ENCODE results near the gene COMT.

COMT gene

DNA sequence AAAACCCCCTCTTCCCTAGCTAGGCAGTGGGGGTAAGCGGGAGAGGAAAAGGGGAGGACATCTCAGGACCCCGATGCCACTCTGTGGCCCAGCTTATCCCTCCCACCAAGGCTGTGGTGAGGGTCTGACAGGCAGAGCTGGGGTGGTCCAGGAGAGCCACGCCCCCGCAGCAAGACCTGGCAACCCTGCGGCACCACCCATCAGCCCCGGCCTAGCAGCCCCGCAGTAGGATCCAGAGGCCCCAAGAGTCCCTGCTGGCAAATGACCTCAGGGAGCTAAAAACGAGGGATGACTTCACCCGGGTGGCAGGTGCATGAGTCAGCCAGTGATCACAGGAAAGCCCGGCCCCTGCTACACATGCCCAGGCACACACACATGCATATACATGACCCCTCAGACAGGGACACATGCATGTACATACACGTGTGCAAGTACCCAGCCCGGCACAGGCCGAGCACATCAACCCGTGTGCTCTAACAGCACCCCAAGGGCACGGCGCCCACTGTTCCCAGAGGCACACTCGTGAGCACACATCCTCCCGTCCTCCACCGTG is 42.7 kb downstream of the COMT start:
- no peak for FAIRE-seq

- no peak for FAIRE-seq
Measured at GRCh38 chr22:19984851-19985811, 43.6 kb downstream of the COMT start.

DNA sequence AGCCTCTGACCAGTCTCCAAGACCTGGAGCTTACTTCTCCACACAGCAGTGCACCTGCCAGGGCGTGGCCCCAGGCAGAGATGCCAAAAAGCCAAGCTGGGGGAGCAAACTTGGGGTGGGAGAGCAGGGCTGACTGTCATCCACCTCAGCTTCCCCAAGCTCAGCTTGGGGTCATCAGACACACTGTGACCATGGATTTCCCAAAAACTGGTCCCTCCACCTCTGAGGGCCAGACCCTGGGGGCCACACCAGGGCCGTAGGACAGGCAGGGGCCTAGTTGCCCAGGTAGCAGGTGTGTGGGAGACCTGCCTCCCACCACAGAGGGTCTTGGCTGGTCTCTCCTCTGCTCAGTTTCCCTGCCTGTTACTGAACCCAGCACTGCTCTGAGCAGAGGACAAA is 44.4 kb downstream of the COMT start:
- no peak for FAIRE-seq

DNA sequence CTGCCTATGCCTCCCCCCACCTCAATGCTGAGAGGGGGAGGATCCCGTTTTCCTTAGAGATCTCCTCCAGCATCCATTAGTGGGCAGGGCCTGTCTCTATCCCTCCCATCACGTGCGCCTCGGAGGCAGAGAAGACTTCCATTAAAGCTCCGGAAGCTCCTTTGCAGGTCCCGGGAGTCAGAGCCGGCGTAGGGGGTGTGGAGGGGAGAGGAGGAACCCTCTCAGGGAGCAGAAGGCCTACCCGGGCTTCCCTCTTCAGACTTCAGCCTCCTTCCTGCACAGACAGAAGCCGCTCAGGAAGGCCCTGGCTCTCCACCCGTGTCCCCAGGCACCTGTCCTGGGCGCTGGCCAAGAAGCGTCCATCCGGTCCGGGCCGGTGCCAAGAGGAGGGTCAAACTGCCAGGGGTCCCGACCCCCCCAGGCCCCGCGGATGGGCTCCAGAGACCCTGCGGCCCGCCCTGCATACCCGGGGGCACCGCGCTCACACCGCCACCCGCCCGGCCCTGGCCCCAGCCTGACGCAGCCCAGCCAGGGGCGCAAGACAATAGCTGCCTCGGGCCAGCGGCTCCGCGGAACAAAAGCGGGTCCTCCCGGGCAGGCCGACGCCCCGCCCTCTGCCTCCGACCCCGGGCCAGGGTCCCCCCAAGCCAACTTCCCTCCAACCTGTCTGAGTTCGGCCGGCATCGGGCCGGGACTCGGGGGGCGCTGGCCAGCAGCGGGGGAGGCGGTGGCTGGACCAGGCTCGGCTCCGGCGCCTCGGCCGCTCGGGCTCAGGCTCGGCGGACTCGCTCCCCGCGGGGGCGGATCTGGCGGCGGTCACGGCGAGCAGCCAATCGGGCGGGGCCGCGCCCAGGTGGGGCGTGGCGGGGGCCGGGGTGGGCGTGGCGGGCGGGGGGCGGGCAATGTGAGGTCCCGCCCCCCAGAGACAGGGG is 45.1 kb downstream of the COMT start:
- peak; percentile 52 for FAIRE-seq

GRCh38 chr22:19987394-19988306 is 46.1 kb downstream of the COMT start:
- no peak for FAIRE-seq

GRCh38 chr22:19988331-19988808 is 46.8 kb downstream of the COMT start:
- FAIRE-seq = no peak

DNA sequence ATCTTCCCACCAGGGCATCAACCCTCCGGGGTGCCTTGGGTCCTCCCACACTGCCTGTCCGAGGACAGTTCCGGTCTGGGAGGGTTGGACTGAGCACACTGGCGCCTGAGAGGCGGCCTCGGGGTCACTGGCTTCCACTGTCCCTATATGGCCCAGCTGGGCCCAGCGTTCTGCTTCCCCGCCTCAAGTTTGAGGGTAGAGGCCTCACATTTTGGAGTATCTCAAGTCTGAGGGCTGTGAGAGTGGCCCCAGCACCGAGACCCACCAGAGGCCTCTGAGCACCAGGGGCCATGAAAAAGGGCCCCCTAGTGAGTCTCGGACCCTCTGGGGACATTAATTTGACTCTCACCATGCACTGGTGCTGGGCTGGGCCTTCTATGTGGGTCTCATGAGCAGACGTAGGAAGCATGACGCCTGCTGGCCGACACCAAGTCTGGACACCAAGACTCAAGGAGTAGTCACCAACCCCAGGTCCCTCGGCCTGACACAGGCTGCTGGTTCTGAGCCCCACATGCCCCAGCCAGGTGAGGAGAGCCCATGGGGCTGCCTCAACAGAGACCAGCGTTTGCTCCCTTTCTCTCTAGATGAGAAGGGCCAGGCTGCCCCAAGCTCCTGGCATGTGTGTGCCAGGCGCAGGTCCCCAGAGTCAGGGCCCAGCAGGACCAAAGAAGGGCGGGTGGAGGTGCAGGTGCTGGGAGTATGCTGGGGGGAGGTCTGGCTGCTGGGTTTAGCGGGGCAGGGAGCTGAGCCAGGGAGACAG is 47.6 kb downstream of the COMT start:
- no peak for FAIRE-seq

- no peak for FAIRE-seq
Measured at GRCh38 chr22:19989725-19990067, 48.1 kb downstream of the COMT start.

DNA sequence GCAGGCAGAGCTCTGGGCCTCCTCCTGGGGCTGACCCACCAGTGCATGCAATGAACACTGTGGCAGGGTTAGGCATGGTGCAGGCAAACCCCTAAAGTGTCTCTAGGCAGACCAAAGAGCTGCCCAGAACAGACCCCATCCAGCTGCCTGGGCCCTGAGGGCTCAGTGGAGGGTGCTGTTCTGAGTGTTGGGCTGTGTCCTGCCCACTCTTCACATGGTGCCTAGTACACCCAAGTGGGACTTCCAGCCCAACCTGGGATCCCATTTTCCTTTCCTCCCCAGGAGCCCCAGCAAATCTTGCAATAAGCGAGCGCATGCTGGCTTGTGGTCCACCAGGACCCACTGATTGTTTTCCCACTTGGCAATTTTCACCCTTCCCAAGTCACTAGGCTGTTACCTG is 48.6 kb downstream of the COMT start:
- no peak for FAIRE-seq

GRCh38 chr22:19990609-19991394 is 49.2 kb downstream of the COMT start:
- no peak for FAIRE-seq

DNA sequence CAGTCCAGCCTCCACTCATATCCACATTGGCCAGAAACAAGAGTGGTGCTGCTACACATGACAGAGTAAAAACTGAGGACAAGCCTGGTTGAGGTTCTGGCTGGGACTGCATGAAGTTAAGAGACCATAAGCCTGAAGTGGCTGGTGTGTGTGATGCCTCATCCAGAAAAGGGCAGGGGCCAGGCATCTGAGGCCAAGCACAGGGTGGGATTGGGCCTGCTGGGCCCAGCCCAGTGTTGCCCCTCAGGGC is 49.7 kb downstream of the COMT start:
- FAIRE-seq = no peak

DNA sequence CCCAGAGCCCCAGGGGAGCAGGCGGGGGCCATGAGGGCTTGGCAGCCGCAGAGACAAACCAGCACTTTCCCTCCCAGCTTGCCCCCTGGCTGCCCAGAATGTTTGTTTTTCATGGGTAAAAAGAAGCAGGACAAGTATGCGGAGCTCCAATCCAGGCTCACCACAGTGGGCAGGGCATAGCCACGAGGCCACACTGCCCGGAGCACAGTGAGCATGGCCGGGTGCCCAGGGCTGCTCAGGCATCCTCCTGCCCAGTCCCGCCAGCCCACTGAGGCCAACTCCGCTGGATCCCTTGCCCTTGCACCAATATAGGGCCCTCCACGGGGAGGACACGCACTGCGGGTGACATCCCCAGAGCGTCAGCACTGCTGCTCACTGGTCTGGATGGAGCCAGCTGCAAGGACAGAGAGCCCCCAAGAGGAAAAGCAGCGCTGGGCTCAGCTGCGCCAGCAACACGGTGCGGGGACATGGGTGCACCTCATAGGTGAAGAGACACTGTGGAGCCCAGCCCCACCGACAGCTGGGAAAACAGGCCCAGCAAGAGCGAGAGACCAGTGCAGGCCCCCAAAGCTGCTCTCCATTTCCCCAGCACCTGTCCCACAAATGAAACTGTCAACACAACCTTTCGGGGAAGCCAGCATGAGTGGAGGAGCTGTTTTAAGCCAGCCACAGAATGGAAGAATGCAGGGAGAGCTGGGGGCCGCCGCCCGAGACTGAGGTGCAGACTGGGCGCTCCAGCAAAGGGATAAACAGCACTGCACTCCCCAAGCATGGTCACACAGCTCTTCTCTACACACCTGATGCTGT is 50.3 kb downstream of the COMT start:
- FAIRE-seq = no peak

DNA sequence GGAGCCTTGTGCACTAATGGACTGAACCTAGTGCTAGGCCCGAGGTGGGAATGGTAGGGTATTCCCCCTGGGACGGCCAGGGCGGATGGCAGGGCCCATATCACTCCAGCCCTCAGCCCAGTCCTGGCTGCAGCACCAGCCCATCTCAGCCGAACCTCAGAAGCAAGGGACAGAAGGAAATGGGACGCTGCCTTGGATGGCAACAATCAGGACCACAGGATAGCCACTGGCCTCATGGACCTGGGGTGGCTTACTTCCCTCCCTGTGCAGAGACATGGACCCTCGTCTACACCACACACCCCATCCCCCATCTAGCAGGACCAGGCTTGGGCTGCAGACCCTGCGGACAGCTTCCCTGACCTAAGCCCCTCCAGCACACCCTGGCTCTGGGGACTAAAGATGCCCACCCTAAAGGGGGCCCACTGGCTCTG is 50.9 kb downstream of the COMT start:
- FAIRE-seq = no peak

DNA sequence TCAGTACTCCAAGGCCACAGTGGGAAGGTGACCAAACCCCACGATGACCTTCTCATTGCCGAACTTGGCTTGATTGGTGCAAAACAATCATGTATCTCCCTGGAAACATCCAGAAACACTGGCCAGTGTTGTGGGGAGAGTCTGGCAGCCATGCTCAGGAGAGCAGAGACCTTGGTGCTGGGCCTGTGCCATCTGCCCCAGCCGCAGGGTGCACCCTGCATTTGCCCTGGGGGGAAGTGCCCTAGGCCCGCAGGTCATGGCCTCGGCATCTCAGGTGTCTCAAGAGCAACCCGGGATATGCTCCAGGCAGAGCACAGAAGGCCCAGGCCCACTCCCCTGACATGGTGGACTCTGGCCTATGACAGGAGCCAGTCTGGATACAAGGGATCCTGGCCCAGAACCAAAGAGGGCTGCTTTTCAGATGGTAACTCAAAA is 51.4 kb downstream of the COMT start:
- no peak for FAIRE-seq

- FAIRE-seq = no peak
Measured at GRCh38 chr22:19993926-19994325, 52.4 kb downstream of the COMT start.

DNA sequence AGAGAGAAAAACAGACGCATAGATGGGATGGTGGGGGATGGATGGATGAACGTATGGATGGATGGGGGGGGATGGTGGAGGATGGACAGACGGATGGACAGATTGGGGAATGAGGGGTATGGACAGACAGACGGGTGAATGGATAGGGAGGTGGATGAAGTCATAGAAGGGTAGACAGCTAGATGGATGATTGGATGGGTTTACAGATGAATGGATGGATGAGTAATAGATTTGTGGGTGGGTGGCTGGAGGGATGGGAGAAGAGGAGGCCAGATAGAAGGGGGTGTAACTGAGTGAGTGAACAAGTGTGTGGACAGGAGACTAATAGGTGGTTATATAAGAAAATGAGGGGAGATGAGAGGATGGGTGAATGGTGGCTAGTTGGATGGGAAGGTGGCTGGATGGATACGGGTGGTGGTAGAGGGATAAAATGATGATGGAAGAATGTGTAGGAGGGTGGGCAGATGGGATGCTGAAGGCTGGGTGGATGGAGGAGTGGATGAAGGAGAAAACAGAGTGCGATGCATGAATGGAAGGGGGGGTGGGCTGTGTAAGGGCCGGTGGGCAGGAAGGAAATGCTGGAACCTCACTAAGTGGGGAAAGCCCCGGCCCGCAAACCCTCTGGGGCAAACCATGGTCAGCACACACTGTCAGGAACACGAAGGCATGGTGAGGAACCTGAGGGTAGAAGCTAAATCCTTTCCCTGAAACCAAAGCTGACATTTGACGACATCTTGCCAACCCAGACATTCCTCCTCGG is 53.5 kb downstream of the COMT start:
- FAIRE-seq = no peak

DNA sequence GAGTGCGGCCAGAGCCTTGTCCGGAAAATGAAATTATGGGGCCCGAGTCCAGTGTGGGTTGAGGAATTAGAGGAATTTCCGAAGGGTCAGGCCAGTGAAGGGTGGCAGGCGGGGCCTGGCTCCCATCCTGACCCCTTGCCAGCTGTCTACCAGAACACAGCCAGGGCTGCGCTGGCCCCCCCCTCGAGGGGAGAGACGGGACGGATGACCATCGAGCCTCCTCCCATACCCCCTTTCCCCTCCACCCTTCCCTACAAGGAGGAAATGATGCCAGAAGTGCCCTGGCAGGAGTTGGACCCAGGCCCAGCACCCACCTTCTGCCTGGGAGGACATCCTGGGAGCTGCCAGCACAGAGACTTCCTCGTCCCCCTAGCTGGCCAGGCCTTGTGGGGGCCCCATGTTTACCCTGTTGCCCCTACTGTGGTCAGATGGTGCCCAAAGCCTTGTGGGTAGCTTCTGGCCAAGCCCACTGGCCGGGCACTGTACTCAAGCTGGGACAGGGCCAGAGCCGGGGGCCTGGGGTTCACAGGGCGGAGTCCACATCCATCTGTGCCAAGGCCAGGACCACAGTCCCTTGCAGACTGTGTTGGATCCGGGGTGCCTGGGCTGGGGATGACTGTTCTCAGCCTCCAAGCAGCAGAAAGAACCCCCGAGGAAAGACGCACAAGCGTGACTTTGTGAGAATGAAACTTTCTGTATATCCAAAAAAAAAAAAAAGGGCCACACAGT is 54.2 kb downstream of the COMT start:
- FAIRE-seq = no peak

DNA sequence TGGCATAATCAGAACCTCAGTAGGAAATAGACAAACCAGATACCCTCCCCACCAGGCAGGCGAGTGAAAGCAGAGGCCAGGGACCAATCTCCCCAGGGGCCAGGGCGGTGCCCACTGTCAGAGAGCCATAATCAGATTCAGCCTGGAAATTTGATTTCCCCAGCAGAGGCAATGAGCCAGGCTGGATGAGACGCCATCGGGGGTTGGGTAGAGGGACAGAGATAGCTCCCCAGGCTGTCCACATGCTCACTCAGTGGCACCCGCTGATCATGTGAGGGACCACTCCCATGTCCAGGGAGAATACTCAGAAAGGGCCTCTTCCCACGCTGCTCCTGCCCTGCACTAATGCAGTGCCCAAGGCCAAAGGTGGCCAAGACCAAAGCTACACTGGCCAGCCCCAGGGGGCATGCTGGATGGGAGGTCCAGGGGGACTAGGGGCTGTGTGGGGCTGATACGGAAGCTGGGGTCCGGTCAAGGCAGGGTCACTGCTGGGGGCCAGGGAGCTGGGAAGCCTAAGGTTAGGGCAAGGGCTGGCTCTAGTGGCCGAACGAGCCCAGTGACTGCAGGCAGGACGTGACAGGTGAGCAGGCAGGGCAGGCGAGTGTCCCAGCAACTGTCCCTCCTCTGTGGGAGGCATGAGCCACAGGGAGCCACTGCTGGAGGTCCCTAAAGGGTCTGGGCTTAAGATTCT is 55.3 kb downstream of the COMT start:
- no peak for FAIRE-seq
